HG02840 (cell line): ENCODE data around the gene TEX12.
"Not testable (repeated sequence)": the region's sequence is repeated elsewhere in the genome, so short reads cannot be mapped to it uniquely, and the experiment has no call there.

Experiments used
- ATAC-seq: cut with Tn5 transposase; IDR thresholded peaks from one replicate; pipeline ENCODE4 v1.9.1; 2021; ENCODE audit warnings: mild to moderate bottlenecking, moderate library complexity, moderate number of reproducible peaks; ENCODE audit not compliant: unreplicated experiment, low FRiP score

Gene TEX12

GRCh38 chr11:112163875-112164685 lies 3.1 kb upstream of the TEX12 start, which contains the start of gene IL18:
Gene IL18, minus strand, starts transcription at chr11:112164094. Its CDS starts 9,041 bp downstream, at chr11:112155053.
- no peak for ATAC-seq

GRCh38 chr11:112165049-112165448 lies 2.1 kb upstream of the TEX12 start:
- ATAC-seq: no peak

- ATAC-seq: no peak
Measured at GRCh38 chr11:112166562-112166961, 610 bp upstream of the TEX12 start.

DNA sequence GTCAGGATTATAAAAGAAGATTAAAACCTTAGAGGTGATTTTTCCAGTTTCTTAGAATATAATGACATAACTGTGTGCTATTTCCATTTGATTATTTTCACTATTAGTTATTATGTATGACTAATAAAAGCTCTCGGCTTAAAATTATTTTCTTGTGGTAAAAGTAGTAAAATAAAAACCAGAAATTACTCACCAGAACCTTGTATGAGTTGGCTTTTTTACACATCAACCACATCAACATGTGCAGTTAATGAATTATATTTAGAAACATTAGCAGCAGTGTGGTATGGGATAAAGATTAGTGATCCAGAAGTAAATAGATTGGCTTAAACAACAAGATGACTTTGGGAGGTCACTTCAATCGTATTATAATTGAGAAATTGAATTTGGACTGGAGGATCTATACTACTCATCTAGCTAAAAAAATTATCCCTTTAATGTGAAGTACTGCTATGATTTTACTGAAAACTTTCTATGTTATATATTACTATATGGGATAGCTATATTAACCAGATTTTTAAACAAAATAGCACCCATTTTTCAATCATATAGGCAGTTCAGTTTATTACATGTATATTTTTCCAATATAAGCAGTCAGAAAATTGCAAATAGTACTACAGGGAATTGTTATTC lies 5.3 kb downstream of the TEX12 start:
- no peak for ATAC-seq

GRCh38 chr11:112173152-112173551 lies 6.0 kb downstream of the TEX12 start:
- ATAC-seq: no peak

DNA sequence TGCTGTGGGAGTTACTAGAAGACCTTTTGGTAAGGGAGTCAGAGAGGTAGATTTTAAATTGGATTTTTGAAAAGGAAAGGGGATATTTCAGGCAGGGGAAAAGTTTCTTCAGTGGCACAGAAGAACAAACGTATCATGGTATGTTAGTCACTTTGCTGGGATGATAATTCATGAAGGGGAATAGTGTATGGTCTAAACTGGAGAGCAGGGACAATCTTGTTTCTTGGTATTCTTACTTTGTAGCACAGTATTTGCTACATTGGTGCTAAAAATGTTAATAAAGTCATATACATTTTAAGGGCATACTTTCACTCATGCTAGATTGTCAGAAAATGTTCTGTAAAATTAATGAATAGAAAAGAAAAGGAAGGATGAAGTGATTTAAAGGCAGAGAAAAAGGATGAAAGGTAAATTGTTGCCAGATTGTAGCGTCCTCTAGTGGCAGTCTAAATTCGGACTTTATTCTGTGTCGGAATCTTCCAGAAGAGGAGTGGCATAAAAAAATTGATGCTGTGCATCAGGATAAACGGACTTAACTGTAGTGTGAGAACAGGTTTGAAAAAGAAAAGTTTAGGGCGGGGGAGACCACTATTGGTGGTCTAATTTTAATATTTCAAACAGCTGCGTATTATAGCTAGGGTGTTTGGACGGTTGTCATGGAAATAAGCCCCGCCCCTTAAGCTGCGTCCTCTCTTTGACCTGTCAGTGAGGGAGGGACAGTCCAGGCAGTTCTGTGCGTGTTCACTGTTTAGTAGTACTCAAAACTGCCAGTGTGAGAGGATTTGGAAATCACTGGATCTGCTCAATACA lies 7.8 kb downstream of the TEX12 start, which contains the start of gene BCO2:
Gene BCO2 (plus strand): TSS at position 724 of the 810 bp plus-strand sequence. CDS start 90 bp downstream, outside the sequence.
- ATAC-seq: no peak

DNA sequence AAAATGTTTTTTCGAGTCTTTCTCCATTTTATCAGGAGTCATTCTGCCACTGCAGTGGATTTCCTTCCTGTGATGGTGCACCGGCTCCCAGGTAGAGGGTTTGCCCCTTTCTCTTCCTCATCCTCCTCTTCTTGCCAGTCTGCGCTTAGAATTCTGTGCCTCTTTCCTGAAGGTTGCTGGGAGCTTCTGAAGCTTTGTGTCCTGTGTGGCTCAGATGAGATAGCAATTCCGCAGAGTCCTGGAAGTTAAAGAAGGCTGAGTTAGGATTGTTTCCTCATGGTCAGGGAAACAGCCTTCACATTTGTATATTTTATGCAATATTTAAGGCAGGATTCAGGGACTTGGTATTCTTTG lies 8.4 kb downstream of the TEX12 start:
- no peak for ATAC-seq

- ATAC-seq: no peak
Measured at GRCh38 chr11:112176077-112176476, 8.9 kb downstream of the TEX12 start.

GRCh38 chr11:112177589-112177988 lies 10.4 kb downstream of the TEX12 start:
- no peak for ATAC-seq

GRCh38 chr11:112178428-112178827 lies 11.3 kb downstream of the TEX12 start:
- no peak for ATAC-seq

- ATAC-seq: no peak
Measured at GRCh38 chr11:112178936-112179335, 11.8 kb downstream of the TEX12 start.

DNA sequence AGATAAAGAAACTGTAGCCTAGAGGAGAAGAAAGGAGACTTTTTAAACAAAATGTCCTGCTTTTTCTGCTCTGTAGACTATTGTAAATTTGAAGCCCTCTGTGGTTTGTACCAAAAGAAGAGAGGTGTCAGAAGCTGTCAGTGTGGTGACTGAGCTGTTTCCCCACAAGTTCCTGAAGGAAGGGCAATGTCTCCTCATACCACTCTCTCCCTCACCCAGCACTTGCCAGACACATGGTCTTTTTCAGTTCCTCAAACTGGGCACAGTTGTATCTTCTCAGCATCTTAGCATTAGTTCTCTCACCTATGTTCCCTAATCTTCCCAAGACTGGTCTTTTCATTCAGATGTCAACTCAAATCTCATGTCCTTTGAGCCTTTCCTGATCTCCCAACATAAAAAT lies 12.4 kb downstream of the TEX12 start:
- ATAC-seq: no peak

DNA sequence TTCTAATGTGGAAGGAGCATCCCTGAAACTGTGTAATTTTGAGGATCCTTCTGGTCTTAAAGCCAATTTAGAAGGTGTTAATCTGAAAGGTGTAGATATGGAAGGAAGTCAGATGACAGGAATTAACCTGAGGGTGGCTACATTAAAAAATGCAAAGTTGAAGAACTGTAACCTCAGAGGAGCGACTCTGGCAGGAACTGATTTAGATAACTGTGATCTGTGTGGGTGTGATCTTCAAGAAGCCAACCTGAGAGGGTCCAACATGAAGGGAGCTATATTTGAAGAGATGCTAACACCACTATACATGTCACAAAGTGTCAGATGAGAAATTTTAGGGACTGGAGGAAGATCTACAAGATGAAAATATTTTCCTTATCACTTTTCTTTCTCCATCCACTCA lies 15.7 kb downstream of the TEX12 start:
- no peak for ATAC-seq

GRCh38 chr11:112185883-112186282 lies 18.7 kb downstream of the TEX12 start:
- no peak for ATAC-seq

DNA sequence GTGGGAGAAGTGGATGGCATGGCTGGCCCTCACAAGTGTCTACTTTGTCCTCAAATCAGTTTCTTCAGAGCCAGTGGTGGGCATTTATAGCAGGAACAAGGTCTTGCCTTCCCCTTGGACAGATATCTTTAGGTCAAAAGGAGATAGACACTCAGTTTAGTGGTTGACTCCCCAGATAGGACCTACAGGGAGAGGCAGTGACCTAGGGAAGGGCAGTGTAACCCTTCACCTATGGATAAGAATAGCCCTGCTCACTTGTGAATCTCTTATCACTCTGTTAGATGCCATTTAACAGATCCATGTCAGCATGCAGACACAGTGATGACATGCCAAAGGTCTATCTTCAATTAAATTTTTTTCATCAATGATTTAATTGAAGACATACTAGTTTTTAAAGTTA lies 19.1 kb downstream of the TEX12 start:
- ATAC-seq: no peak

DNA sequence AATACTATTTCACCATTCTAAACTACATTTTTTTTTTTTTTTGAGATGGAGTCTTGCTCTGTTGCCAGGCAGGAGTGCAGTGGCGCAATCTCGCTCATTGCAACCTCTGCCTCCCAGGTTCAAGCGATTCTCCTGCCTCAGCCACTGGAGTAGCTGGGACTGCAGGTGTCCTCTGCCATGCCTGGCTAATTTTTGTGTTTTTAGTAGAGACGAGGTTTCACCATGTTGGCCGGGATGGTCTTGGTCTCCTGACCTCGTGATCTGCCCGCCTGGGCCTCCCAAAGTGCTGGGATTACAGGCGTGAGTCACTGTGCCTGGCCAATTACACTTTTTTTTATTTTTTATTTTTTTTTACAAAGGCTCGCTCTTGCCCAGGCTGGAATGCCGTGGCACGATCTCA lies 27.9 kb downstream of the TEX12 start:
- ATAC-seq: not testable (repeated sequence)

DNA sequence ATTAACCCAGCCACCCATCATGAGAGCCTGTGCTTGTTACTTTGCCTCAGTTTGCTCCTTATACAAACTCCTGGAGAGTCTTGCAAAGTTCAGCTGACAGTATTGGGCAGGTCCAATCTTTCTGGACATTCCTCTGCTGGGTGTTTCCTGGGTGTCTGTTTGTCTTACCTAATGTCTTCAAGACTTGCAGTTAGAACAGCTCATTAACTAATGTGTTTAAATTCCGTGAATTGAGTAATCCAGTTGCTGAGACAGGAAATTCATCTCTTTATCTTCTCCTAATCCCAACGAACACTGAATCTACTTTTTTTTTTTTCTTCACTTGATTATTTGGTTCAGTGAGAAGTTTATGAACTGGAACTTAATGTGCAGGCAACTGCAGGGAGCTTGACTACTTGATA lies 28.8 kb downstream of the TEX12 start:
- no peak for ATAC-seq

DNA sequence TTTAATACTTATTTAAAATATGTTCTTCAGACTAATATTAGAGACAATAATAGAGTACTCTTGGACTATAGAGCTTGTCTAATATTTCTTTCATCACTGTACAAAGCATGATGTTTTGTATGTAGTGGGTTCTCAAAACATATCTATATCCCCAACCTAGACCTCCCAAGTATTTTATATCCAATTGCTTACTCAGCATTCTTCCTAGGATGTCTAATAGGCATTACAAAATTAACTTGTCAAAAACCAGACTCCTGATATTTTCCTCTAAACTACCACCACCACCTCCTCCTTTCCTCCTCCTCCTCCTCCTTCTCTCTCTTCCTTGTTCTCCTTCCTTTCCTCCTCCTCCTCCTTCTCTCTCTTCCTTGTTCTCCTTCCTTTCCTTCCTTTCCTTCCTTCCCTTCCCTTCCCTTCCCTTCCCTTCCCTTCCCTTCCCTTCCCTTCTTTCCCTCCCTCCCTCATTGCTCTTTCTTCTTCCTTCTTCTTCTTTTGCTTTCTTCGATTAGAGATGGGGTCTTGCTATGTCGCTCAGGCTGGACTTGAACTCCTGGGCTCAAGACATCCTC lies 29.4 kb downstream of the TEX12 start:
- no peak for ATAC-seq

DNA sequence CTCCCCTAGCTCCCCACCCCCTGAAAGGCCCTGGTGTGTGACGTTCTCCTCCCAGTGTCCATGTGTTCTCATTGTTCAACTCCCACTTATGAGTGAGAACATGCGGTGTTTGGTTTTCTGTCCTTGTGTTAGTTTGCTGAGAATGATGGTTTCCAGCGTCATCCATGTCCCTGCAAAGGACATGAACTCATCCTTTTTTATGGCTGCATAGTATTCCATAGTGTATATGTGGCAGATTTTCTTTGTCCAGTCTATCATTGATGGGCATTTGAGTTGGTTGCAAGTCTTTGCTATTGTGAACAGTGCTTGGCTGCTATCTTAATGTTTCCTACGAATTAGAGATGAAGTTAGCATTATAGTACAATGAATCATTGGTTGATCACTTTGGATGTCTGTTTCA lies 31.9 kb downstream of the TEX12 start:
- not testable (repeated sequence) for ATAC-seq

- no peak for ATAC-seq
Measured at GRCh38 chr11:112200252-112200651, 33.1 kb downstream of the TEX12 start.

GRCh38 chr11:112206071-112206470 lies 38.9 kb downstream of the TEX12 start:
- ATAC-seq: no peak
